HS-5 (cell line): ENCODE results near the gene RPL32.
A peak's percentile ranks its signal among the peaks of the same experiment; 100 is the strongest.
"Not testable (repeated sequence)": the region's sequence is repeated elsewhere in the genome, so short reads cannot be mapped to it uniquely, and the experiment has no call there.

Experiments
- DNase-seq: peaks from one replicate; pipeline ENCODE4 v3.0.0-alpha.2; 2012; ENCODE audit warnings: low read depth

The RPL32 gene

DNA sequence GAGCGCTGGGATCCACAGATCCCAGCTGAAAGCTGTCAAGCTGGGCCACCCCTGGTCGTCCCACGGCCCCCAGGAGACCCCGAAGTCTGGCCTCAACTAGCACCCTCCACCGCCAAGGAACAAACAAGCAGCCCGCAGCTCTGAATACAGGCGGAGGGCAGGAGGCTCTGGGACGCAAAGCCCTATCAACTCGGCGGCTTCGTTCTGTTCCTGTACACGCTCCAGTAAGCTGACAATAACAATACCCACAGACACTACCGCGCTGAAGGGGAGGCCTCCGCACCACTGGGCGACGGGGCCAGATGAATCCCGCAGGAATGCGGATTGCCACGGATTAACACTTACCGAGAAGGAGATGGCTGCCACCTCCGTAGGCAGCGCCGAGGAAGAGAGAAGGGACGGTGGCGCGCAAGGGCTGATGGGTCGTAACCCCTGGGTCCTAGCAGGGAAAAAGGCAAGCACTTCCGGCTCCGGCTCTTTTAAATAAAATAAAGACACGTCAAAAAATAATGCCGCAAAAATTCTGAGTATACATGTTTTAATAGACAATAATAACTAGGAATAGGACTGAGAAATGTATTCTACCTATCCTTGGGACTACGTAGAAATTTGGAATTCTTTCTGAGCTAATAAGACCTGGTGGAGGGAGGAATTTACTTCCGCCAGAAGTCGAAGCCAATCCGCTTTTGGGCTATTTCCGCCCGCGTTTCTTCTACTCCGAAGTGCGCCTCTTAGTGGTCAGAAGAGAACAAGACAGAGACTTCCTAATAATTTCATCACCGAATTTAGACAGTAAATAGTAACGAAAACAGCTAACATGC lies at the start of gene RPL32:
TSS of gene RPL32 (minus strand) at position 417 of the 821 bp plus-strand sequence. CDS start 1,328 bp downstream, outside the sequence.
- peak; percentile 95 for DNase-seq

DNA sequence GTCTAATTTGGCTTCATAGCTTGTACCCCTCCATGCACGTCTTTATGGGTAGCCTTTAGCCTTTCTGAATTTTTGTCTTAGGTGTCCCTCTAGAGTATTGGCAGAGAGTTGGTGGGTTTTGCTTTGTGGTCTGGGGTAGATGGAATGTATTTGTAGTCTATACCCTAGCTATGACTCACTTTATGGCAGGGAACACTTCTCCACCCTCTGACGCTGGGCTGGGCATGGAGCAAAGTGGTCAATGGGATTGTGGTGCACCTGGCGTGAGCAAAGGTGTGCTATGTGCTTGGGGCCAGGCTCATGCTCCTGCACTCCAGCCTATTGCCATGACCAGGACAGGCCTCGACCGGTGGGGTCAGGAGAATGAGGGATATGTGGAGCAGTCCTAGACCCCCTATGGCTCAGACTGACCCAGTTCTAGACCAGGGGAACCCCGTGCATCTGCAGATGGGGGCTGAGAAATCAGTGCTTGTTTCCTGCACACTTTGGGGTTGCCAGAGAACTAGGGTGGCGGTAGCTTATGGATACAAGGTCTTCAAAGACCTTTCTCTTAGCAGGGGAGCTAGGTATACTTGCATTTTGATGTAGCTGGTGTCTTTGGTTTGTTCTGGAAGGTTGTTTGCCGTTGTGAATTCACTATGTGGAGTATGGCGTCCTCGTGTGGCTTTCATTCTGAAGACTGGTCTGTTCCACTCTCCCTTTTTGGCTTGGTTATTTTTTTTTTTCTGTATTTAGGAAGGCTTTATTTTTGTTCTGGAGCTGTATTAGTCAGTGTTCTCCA lies 49.4 kb upstream of the RPL32 start:
- DNase-seq = no peak

DNA sequence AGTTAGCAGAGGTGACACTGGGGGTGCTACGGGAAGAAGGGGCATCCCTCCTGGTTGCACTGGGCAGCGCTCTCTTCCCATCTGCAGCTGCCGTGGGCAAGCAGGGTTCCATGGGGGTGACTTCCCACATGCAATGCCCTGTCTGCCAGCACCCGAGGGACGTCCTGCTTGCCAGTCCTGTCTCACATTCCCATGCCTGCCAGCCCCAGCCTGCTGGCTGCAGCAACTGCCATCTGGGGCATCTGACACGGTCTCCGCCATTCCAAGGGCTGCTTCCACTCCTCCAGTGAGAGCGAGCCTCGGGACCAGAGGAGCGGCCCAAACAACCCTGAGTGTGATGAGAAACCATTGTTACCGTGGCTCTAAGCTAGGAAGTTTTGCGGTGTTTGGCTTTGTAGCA lies 45.4 kb upstream of the RPL32 start:
- no peak for DNase-seq

DNA sequence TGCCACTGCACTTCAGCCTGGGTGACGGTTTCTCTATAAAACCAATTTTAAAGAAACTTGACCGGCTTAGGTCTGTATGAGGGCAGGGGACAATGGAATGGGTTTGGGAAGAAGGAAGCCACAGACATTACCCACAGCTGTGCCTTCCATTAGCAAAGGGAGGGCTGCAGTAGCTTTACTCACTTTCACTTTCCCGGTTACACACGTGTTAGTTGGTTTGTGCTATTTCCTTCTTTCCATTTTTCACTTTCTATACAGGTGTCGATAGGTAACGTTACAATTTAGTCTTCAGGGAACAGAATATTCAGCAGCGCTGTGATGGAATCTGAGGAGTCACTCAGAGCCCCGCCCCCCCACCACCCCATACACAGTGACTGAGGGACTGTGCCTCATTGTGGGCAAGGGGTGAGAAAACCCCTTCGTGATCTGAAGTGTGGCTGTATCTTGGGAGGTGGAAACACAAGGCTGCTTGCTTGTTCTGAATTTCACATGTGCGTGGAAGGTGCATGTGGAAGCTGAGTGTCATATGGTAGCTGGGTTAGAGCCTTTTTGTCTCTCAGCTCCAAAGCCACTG lies 44.8 kb upstream of the RPL32 start:
- no peak for DNase-seq

DNA sequence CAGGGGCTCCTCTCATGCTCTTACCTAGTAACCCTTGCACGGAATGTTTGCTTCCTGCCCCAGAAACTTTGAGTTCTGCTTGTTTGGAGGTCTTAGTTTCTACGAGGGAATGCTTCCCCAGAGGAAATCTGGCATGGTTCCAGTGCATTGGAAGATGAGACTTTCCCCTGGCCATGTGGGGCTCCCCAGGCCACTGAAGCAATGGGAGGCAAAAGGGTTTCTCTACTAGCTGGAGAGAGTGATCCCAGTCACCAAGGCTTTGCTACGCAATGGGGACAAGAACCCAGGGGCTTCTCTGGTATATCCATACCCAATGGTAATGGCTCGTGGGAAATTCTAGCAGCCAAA lies 44.2 kb upstream of the RPL32 start:
- DNase-seq = no peak

DNA sequence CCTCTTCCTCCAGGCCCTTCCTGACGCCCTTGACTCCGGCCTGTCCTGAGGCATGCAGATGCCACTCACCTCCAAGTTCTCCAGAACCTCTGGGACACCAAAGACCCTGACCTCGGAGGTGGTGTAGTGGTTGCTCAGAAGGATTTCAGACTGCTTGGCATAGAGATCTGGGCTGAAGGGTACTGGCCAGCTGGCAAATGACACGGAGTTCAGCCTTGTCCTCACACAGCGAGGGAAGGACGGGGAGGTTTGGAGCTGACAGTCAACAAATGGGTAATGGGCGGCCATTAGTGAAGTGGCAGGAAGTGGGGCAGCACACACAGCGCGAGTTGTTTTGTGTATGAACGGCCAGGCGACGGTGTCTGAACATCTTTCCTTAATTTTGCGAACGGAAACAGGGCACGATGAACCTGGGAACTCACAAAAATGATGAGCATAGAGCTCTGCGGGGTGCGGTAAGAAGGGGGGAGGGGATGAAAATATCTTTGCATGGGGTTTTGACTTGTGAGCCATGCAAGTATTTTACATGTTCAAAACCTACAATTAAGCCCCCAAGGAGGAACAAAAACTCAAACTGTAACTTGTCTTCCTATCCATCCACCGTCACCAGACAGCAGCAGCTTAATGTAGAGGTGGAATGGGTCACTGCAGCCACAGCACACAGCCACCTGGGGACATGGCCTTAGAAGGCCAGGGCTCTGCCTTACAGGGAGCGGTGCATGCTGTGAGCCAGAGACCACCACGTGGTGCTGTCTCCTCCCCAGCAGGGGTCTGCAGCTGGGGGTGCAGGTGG lies 43.6 kb upstream of the RPL32 start:
- no peak for DNase-seq

DNA sequence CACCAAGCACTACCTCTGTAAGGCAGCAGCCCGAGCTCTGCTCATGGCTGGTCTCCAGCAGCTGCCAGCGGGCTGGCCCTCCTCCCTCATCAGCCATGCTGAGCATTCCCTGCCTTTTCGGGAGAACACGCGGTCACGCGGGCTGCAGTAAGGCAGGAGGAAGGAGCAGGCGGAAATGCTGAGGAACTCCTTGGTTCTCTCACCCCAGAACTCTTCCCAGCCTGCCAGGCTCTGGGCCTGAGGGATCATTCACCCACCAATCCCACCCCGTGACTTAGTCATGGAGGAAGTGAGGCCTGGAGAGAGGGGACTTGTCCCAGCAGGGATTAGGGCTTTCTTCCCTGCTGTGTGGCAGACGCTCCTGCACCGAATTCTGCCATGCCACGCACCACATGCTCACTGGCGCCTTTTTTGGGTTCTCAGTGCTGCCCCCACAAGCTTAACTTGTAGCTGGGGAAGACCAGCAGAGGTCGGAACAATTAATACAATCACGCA lies 42.9 kb upstream of the RPL32 start:
- DNase-seq = no peak

DNA sequence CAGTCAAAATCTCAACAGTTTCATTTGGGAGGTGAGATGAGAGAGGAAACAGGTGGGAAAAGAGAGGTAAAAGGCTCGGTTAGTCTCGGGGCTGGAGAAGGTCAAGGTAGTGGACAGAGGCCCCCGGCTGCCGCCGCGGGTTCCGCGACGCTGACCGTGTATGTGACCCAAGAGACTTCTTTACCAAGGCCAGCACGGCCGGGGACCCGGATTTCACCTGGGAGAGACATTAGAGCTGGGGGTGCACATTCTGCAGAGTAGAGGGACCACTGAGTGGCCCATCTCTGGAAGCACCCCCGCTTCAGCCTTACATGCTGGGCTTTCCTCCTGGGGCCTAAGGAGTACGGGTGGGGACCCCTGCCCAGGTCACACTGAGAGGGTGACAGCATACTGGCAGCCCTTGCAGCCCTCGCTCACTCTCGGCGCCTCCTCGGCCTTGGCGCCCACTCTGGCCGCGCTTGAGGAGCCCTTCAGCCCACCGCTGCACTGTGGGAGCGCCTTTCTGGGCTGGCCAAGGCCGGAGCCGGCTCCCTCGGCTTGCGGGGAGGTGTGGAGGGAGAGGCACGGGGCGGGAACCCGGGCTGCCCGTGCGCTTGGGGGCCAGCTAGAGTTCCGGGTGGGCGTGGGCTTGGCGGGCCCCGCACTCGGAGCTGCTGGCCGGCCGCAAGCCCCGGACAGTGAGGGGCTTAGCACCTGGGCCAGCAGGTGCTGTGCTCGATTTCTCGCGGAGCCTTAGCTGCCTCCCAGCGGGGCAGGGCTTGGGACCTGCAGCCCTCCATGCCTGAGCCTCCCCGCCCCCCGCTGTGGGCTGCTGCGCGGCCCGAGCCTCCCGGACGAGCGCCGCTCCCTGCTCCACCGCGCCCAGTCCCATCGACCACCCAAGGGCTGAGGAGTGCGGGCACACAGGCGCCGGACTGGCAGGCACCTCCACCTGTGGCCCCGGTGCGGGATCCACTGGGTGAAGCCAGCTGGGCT lies 41.3 kb upstream of the RPL32 start:
- no peak for DNase-seq

DNA sequence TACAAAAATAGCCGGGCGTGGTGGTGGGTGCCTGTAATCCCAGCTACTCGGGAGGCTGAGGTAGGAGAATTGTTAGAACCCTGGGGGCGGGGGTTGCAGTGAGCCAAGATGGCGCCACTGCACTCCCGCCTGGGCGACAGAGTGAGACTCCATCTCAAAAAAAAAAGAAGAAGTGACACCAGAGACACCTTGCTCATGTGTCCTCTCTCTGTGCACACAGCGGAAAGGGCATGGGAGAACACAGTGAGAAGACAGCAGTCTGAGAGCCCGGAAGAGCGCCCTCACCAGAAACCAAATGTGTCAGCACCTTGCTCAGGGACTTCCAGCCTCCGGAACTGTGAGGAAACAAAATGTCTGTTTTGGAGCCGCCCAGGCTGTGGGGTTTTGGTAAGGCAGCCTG lies 40.5 kb upstream of the RPL32 start:
- DNase-seq = not testable (repeated sequence)

DNA sequence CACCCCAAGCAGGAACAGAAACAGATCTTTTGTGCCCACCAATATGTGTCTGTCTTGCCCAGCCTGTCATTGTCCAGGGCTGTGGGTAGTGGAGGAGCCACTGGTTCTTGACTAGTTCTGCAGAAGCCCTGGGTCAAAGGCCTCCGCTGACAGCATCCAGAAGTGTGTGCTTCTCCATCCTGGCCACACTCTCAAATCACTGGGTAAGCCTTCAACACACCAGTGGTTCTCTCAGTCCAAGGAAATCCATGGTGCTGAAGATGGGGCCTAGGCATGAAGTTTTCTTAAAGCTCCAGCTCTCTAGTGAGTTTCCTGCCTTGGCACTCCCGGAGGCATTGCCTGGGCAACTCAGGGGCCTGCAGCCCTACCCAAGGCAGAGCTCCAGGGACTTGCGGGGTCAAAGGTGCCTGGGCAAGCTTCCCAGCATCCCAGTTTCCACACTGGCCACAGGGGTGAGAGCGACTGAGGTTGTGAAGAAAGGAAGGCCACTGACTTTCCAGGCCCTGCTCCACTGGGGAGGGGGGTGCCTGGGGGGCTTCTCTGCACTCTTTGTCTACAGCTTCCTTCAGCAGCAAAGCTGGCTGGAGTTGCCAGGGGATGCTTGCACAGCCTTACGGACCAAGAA lies 37.9 kb upstream of the RPL32 start:
- DNase-seq = no peak

DNA sequence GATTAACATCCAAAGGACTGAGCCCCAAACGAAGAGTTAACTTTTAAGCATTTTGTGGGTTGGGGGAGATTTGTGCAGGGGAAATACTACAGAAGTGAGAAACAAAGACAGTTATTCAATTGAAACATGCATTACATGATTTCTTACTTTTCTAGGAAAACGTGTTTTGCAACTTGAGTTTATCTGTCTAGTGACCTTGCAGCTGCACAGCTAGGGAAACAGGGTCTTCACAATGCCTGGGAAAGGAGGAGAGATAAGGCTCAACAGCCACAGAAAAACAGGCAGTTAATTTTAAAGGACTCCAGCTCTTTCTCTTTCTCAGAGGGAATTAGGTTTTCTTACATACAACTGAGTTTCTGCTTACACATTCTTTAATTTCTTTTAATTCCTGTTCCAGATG lies 37.4 kb upstream of the RPL32 start:
- DNase-seq = not testable (repeated sequence)

DNA sequence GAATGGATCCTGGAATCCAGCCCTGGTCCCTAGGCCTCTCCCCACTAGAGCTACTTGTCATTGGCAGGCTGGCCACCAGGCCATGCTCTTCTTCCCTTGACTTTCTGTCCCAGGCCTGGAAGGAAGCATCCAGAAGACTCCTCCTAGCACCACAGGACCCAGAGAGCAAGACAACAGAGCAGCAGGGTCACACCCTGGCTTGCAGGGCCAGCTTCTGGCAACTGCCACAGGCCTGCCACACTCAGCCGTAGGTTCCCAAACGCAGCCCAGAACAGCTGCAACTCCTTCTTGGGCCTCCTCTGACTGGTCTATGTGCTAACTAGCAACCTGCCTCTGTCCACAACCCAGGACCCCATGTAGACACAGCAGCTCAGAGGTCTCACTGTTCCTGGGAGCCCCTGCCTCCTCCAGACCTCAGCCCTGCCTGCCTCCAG lies 36.8 kb upstream of the RPL32 start:
- DNase-seq = no peak

DNA sequence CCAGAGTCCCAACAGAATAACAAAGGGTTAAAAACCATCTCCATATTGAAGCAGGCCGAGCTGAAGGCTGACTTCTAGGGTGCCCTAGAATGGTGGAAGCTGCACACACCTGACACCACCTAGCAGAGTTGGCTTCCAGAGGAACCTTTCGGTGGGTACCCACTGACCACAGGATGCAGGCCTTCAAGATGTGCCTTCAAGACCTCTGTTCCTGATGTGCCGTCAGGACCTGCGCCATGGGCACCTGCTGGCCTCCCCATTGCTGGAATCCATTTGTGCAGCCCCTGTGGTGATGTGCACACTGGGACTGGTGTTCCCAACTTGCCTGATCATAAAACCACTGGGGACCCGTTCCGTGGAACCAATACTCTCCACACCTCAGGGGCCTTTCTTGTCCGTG lies 35.7 kb upstream of the RPL32 start:
- no peak for DNase-seq

DNA sequence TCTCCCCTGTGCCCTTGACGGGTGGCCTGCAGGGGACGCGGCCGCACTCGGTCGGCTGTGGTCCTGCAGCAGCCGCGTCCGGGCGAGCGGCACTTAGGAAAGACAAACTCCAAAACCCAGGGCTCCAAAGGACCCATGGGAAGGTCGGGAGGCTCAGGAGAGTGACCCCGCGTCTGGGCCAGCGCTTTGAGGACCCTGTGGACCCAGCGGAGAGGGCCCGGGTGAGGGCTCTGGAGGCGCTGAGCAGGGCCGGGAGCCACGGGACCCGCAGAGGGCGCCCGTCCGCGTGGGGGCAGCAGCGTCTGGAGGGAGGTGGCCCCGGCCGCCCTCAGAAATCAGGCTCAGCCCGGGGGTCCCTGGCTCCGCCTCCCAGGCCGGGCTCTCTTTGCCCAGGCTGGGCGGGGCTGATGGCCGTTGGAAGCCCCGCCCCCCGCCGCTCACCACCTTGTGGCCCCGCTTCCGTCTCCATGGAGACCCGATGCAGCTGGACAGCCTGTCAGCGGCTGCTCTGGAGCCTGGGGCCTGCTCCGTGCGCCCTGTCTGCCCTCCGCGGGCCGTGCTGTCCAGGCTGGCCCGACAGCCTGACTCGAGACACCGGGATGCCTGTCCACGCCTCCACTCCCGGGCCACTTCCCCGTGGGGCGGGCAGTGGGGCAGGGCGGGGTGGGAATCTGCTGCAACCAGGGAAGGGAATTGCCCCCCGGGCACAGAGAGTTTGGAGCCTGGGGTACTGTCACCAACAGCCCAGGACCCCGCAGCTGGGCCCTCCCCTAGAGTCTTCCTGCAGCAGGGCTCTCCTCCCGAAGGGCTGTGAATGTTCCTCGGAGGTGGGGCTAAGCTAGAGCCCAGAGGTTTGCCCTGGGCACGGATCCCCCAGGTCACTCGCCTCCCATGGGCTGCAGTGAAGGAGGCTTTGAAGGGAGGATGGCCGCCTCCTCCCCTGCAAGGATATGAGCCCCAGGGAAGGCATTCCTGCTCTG lies 34.8 kb upstream of the RPL32 start:
- no peak for DNase-seq

DNA sequence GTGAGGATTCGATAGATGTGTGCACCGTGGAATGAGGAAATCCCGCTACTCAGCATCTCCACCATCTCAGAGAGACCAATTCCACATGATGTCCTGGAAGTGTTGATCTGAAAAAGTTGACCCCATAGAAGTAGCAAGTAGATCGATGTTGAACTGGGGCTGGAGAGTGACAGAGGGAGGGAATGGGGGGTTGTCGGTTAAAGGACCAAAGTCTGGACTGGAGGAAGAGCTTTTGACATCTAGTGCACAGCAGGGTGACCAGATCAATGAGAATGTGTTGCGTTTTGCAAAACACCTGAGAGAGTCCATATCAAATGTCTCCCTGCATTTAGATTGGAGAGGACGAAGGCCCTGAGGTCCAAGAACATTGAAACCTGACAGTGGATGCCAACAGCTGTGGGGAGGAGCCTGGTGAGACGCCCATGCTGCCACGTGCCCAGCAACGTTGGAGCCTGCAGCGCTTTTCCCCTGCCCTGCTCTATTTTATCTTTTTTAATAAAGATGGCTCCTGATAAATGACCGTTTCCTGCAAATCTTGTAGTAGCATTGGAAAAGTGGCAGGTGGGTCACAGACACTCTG lies 30.1 kb upstream of the RPL32 start:
- DNase-seq = no peak

DNA sequence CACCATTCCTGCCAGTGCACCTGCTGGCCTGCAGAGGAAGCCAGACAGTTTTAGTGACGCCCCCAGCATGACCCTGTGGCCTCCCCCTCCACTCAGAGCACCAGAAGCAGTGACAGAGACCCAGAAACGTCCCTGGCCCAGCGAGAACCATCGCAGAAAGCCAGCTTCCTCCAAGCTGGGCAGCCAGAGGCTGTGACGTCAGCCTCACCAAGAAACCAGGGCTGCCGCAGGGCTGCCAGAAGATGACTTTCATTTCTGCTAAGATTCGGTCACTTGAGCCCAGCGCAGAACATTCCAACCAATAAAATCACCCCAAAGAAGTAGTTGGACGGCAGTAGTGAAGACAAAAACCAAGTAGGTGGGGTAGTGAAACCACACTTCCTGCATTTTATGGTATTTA lies 29.6 kb upstream of the RPL32 start:
- no peak for DNase-seq

DNA sequence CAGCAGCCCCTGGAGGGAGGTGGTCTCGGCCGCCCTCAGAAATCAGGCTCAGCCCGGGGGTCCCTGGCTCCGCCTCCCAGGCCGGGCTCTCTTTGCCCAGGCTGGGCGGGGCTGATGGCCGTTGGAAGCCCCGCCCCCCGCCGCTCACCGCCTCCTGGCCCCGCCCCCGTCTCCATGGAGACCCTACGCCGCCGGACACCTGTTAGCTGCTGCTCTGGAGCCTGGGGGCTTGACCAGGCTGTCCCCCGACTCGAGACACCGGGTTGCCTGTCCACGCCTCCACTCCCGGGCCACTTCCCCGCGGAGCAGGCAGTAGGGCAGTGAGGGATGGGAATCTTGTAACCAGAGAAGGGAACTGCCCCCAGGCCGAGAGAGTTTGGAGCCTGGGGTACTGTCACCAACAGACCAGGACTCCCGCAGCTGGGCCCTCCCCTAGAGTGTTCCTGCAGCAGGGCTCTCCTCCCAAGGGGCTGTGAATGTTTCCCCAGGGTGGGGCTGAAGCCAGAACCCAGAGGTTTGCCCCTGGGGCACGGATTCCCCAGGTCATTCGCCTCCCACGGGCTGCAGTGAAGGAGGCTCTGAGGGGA lies 27.8 kb upstream of the RPL32 start:
- no peak for DNase-seq
